B cell (primary cell): Measurements from ENCODE around the gene TCF7L1. TPM values are rescaled to one million over a fixed set of nuclear protein-coding genes. Genes with fewer than 3 reads are reported as not detected.

ENCODE experiments used
- ATAC-seq: fragments of 200-7000 bp; cut with Tn5 transposase; one replicate; pipeline ENCODE4 v1.10.0; 2021; ENCODE audit warnings: low read depth, mild to moderate bottlenecking, moderate number of reproducible peaks, moderate library complexity
- CTCF ChIA-PET: fragments of 350-600 bp; sonication (Branson Sonifier 250); formaldehyde crosslinking; loops from one replicate; lab custom pipeline; 2021; ENCODE audit warnings: antibody characterized with exemption, inconsistent platforms; lab: Charles Lee
- POLR2A ChIA-PET: fragments of 350-600 bp; sonication (Branson Sonifier 250); formaldehyde crosslinking; loops from one replicate; lab custom pipeline; 2021; ENCODE audit warnings: antibody characterized with exemption; lab: Charles Lee
- DNase-seq: peaks from one replicate; pipeline ENCODE4 v3.0.0; 2013
- H2AFZ ChIP-seq: 2 replicates; pipeline ENCODE4 v1.6.1; 2012; ENCODE audit warnings: mild to moderate bottlenecking, low read depth, low read length; ENCODE audit not compliant: insufficient read depth, poor library complexity, severe bottlenecking
- H3K27ac ChIP-seq, 2 donors: 1 replicate in 1 of 2; 2 replicates in 1 of 2; pipeline ENCODE4 v1.5.1; 2012 to 2013; ENCODE audit warnings: low read length in 2 of 2, mild to moderate bottlenecking in 2 of 2, moderate library complexity in 1 of 2
- H3K27me3 ChIP-seq, 4 experiments: fragments of 200-600 bp in 1 of 4; sonication (generic) in 1 of 4; replicated peaks in 1 of 4; 1 replicate in 2 of 4; 2 replicates in 2 of 4; pipeline versions ENCODE4 v1.6.1 to v1.7.0; 2013 to 2016; ENCODE audit warnings: low read length in 3 of 4, mild to moderate bottlenecking in 2 of 4, mixed read lengths in 1 of 4, moderate library complexity in 1 of 4; ENCODE audit not compliant: insufficient read depth in 4 of 4, control insufficient read depth in 3 of 4; ENCODE audit errors: control extremely low read depth in 1 of 4
- H3K36me3 ChIP-seq, 2 experiments: replicated peaks in 1 of 2; 1 replicate in 1 of 2; 2 replicates in 1 of 2; pipeline versions ENCODE4 v1.6.1 to v1.7.1; 2013; ENCODE audit warnings: low read length in 1 of 2; ENCODE audit not compliant: insufficient read depth in 2 of 2, control insufficient read depth in 1 of 2; ENCODE audit errors: control extremely low read depth in 1 of 2, extremely low read depth in 1 of 2
- H3K4me1 ChIP-seq, 2 donors: fragments of 200-600 bp in 1 of 2; sonication (generic) in 1 of 2; 1 replicate in 1 of 2; 2 replicates in 1 of 2; pipeline versions ENCODE4 v1.5.1 to v1.6.1; 2013 to 2017; ENCODE audit warnings: low read length in 2 of 2; ENCODE audit not compliant: control insufficient read depth in 2 of 2, insufficient read depth in 2 of 2
- H3K4me2 ChIP-seq: replicated peaks from 2 replicates; pipeline ENCODE3; 2012; ENCODE audit warnings: mild to moderate bottlenecking, low read depth, low read length; ENCODE audit not compliant: poor library complexity, severe bottlenecking
- H3K4me3 ChIP-seq, 5 experiments: fragments of 200-600 bp in 1 of 5; sonication (generic) in 1 of 5; 1 replicate in 3 of 5; 2 replicates in 2 of 5; pipeline versions ENCODE4 v1.5.1 to v1.7.0; 2011 to 2016; ENCODE audit warnings: low read length in 4 of 5, mild to moderate bottlenecking in 4 of 5, low read depth in 2 of 5, control low read depth in 1 of 5, moderate library complexity in 1 of 5; ENCODE audit not compliant: insufficient read depth in 1 of 5; ENCODE audit errors: control extremely low read depth in 1 of 5, extremely low read depth in 1 of 5
- H3K79me2 ChIP-seq: fragments of 200-600 bp; sonication (generic); one replicate; pipeline ENCODE4 v1.6.0; 2016; ENCODE audit warnings: low read length; ENCODE audit not compliant: control insufficient read depth, insufficient read depth
- H3K9ac ChIP-seq: fragments of 200-600 bp; sonication (generic); 2 replicates; pipeline ENCODE4 v1.6.1; 2017; ENCODE audit warnings: mild to moderate bottlenecking, low read length, moderate library complexity
- H3K9me3 ChIP-seq, 3 donors: one replicate each; pipeline versions ENCODE4 v1.6.1 to v1.7.1; 2013; ENCODE audit warnings: low read length in 2 of 3; ENCODE audit not compliant: control insufficient read depth in 2 of 3, insufficient read depth in 1 of 3; ENCODE audit errors: control extremely low read depth in 1 of 3
- H4K20me1 ChIP-seq: 2 replicates; pipeline ENCODE4 v1.6.0; 2012; ENCODE audit warnings: mild to moderate bottlenecking, low read length; ENCODE audit not compliant: insufficient read depth, control insufficient read depth, poor library complexity, severe bottlenecking
- H3K27ac Mint-ChIP-seq: one replicate; pipeline ENCODE4 v1.8.0; 2021; ENCODE audit warnings: mixed read lengths
- H3K27me3 Mint-ChIP-seq: one replicate; pipeline ENCODE4 v1.8.0; 2021; ENCODE audit warnings: mixed read lengths
- H3K4me1 Mint-ChIP-seq: one replicate; pipeline ENCODE4 v1.8.0; 2021; ENCODE audit warnings: mixed read lengths
- H3K4me3 Mint-ChIP-seq: one replicate; pipeline ENCODE4 v1.8.0; 2021; ENCODE audit warnings: mixed read lengths
- H3K9me3 Mint-ChIP-seq: one replicate; pipeline ENCODE4 v1.8.0; 2022; ENCODE audit warnings: mixed read lengths; ENCODE audit not compliant: insufficient read depth
- CTCF ChIP-seq: fragments of 200-600 bp; IDR thresholded peaks from one replicate; pipeline ENCODE4 v1.8.0; 2022; ENCODE audit warnings: antibody characterized with exemption, mild to moderate bottlenecking
- EZH2 ChIP-seq: IDR thresholded peaks from 2 replicates; pipeline ENCODE4 v1.6.1; 2012; ENCODE audit warnings: borderline replicate concordance, low read depth, mild to moderate bottlenecking, moderate library complexity, low read length; ENCODE audit not compliant: insufficient read depth, poor library complexity, severe bottlenecking
- WGBS: methylation state at CpG from one replicate; pipeline ENCODE4 v1.1.5; 2013; ENCODE audit warnings: missing lambda C conversion rate; ENCODE audit not compliant: insufficient coverage; 5-methylcytosine and 5-hydroxymethylcytosine counted together
- intact Hi-C: fragments of 100-400 bp; cut with micrococcal nuclease; formaldehyde crosslinking; loops from one replicate; pipeline ENCODE4 v1.10.0; 2022
- polyA plus RNA-seq: library from polyadenylated mRNA; depleted of rRNA; stranded (reverse); fragments of >200 nt; gene quantifications from 2 replicates; pipeline ENCODE4 v1.2.3, GENCODE V29; 2012
- total RNA-seq, 2 donors: library from RNA; stranded (reverse); fragments of 120-200 nt in 1 of 2; gene quantifications; 1 replicate in 1 of 2; 2 replicates in 1 of 2; pipeline versions ENCODE4 v1.2.3 to v1.2.4, GENCODE V29; 2013 to 2022

TCF7L1 gene
- total and polyA plus RNA-seq, 2 donors (not counting 1 experiment from before 2014, with no cell fraction given): 0.67 to 0.81 TPM

GRCh38 chr2:85145116-85145820, 12.1 kb downstream of the TCF7L1 start:
- no peak overlapping the region for H2AFZ ChIP-seq
- POLR2A ChIA-PET: no interaction called here
- H3K27ac Mint-ChIP-seq: no peak overlapping the region
- no peak overlapping the region for H3K9ac ChIP-seq
- ATAC-seq: no peak
- H3K4me2 ChIP-seq: no peak overlapping the region
- no peaks in the 10 kb centered on the region for H3K9me3 Mint-ChIP-seq
- peaks cover 0 to 18% (median 0%) of the 10 kb centered on the region in 4 experiments for H3K27me3 ChIP-seq
- CTCF ChIA-PET: no interaction called here
- H3K4me3 ChIP-seq: no peak overlapping the region
- no peaks in the 10 kb centered on the region for H3K36me3 ChIP-seq
- no peak overlapping the region for H3K27ac ChIP-seq
- H3K4me3 Mint-ChIP-seq: no peak overlapping the region
- H3K79me2 ChIP-seq: no peaks in the 10 kb centered on the region
- no peaks in the 10 kb centered on the region for H3K4me1 ChIP-seq
- DNase-seq: no peak
- H3K9me3 ChIP-seq: no peaks in the 10 kb centered on the region
- H3K4me1 Mint-ChIP-seq: no peaks in the 10 kb centered on the region
- intact Hi-C loops: no loop called here
- H3K27me3 Mint-ChIP-seq: peaks cover 33% of the 10 kb centered on the region
- WGBS: no CpG with 5 or more reads among the region's 4 CpGs
- no peaks in the 10 kb centered on the region for H4K20me1 ChIP-seq
- TF ChIP-seq CTCF (no peak), EZH2 (no peak)

GRCh38 chr2:85148190-85148589, 15.0 kb downstream of the TCF7L1 start:
- intact Hi-C loops: no loop called here
- Histone ChIP-seq H3K9me3 (no peaks in the 10 kb centered on the region), H3K9ac (no peak overlapping the region), H3K36me3 (no peaks in the 10 kb centered on the region), H4K20me1 (no peaks in the 10 kb centered on the region), H3K4me1 (no peaks in the 10 kb centered on the region), H3K27ac (no peak overlapping the region), H3K27me3 (peaks cover 0 to 8% (median 0%) of the 10 kb centered on the region in 4 experiments), H3K4me2 (no peak overlapping the region), H3K79me2 (no peaks in the 10 kb centered on the region), H3K4me3 (no peak overlapping the region), H2AFZ (no peak overlapping the region)
- H3K4me3 Mint-ChIP-seq: no peak overlapping the region
- no peak for TF ChIP-seq CTCF
- no peak for TF ChIP-seq EZH2
- no peaks in the 10 kb centered on the region for H3K4me1 Mint-ChIP-seq
- no peak overlapping the region for H3K27ac Mint-ChIP-seq
- H3K9me3 Mint-ChIP-seq: no peaks in the 10 kb centered on the region
- ATAC-seq: no peak
- no peak for DNase-seq
- WGBS: 90% methylated on average over 2 of the region's 2 CpGs
- CTCF ChIA-PET: no interaction called here
- H3K27me3 Mint-ChIP-seq: peaks cover 24% of the 10 kb centered on the region
- POLR2A ChIA-PET: no interaction called here
